ENCODE results near the gene PTGIR.

PTGIR gene, protein sequence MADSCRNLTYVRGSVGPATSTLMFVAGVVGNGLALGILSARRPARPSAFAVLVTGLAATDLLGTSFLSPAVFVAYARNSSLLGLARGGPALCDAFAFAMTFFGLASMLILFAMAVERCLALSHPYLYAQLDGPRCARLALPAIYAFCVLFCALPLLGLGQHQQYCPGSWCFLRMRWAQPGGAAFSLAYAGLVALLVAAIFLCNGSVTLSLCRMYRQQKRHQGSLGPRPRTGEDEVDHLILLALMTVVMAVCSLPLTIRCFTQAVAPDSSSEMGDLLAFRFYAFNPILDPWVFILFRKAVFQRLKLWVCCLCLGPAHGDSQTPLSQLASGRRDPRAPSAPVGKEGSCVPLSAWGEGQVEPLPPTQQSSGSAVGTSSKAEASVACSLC

DNA sequence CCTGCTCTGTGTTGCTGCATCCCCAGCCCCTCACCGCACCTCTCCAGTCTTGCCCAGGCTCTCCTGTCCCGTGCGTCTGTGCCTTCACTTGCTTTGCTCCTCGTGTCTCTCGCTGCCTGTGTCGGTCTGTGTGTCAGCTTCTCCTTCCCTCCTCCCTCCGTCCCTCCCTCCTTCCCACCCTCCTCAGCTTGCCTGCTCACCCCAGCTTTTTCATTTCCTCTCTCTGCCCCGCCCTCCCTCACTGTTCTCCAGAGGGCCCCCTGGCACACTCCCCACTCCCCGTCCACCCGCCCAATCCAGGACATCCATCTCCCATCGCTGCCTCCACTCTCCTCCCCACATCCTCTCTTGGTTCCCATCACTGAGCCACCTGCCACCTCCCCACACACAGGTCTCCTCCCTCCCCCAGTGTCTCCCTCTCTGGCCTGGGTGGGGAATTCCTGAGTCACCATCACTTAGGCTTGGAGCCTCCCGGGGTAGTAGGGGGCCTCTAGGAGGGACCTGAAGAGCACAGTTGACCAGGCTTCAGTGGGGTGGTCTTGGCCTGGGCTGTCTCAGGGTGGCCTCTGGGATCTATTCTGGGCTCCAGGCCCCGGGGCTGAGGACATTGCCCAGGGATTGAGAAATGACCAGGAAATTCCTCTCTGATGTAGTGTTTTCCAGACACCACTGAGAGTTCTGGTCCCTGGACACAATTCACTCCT lies at the start of gene PTGIR:
TSS of gene PTGIR (minus strand) at position 132 of the 704 bp plus-strand sequence. CDS start 864 bp downstream, outside the sequence.
- DNase-seq: no peak

DNA sequence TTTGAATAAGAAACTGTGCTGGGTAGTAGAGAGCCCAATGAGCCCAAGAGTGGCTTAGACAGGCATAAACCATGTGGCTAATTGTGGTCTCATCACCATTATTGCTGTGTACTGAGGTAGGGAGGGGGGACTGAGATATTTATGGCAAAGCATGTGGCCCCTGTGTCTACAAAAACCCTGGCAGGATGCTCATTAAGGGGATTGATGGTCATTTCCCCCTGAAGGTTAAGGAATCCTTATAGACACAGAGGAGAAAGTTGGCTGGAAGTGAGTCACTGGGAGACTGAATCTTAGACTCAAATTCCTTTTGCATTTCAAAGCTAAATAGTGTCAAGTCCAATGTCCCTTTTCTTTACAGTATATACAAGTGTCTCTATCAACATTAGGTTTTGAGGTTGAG lies 45.9 kb upstream of the PTGIR start:
- DNase-seq: no peak

DNA sequence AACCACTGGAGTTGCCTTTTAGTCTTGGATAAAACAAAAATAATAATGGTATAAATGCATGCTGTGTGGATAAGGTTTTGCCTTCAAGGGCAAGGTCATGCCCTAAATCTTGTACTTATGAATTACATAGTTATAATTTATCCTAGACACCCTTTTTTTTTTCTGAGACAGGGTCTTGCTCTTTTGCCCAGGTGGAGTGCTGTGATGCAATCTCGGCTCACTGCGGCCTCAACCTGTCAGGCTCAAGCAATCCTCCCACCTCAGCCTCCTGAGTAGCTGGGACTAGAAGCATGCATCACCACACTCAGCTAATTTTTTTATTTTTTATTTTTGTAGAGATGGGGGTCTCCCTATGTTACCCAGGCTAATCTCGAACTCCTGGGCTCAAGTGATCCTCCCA lies 43.8 kb upstream of the PTGIR start:
- no peak for DNase-seq

DNA sequence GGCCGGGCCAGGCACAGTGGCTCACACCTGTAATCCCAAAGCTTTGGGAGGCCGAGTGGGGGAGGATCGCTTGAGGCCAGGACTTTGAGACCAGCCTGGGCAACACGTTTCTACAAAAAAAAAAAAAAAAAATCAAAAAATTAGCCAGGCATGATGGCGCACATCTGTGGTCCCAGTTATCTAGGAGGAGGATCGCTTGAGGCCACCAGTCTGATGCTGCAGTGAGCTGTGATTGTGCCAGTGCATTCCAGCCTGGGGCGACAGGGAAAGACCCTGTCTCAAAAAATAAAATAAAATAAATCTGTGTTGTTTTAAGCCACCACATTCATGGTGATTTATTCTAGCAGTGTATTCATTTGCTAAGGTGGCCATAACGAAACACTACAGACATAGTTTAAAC lies 40.2 kb upstream of the PTGIR start:
- no peak for DNase-seq

DNA sequence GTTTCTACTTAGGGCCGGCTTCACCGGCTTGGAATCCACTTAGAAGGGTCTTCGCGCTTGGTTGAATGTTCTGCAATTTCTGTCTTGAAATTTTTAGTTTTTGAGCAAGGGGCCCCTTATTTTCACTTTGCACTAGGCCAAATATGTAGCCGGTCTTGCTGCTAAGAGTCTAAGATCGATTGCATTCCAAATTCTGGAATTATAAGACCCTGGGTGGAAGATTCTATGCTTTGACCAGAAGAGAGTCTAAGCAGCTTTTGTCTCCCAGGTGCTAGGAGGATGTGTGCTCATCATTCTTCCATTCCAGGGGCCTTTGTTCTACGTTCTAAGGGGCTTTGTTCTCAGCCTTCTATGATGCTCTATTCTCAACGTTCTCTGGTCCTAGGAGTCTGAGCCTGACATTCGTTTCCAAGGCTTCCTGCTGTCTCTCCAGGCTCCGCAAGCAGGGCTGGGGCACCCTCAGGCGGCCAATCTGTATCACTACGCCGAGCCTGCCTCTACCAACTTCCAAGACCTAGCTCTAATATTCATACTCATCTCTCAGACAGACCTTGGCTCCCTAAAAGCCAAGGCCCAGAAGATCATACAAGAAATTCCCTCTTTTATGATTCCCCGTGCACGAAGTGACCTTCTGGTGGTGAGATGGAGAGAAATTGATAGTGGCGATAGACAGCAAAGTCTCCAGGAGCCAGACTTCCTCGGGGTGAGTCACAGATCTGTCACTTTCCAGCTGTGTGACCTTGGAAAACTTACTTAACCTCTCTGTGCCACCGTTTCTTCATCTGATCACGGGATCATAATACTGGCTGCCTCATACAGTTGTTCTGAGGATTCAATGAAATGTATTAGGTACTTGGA lies 37.1 kb upstream of the PTGIR start:
- peak; percentile 81 to 82 for DNase-seq

DNA sequence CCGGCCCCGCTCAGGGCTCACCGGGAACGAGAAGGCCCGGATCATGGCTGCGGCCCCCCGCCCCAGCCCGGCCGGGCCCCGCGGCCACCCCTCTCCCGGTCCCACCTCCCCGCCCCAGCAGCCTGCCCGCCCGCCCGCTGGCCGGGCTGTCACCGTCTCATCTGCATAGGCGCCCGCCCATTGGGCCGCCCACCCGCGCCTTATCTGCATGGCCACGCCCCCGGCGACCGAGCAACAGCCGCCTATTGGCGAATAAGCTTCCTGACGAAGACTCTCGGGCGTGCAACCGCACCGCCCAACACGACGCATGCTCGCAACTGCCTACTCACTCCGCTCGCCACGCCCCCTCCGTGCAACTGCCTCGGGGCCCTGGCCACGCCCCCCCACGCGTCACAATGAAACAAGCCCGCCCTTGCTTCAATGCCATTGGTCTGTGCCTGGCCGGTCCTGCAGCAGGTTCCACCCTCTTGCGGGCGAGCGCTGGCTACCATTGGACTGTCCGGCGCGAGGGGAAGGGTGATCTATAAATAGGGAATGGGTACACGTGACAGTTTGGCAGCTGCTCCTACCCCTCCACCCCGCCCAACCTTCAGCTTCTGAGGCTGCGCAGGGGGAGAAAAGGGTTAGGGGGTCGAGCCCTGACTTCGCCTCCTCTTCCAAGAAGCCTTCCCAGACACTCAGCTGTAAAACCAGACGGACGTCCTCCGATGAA lies 36.3 kb upstream of the PTGIR start, which contains the start of gene DACT3:
TSS of gene DACT3 (minus strand) at position 163 of the 712 bp plus-strand sequence. CDS start at position 45, 118 bp downstream.
- DNase-seq: peak; percentile 100

DNA sequence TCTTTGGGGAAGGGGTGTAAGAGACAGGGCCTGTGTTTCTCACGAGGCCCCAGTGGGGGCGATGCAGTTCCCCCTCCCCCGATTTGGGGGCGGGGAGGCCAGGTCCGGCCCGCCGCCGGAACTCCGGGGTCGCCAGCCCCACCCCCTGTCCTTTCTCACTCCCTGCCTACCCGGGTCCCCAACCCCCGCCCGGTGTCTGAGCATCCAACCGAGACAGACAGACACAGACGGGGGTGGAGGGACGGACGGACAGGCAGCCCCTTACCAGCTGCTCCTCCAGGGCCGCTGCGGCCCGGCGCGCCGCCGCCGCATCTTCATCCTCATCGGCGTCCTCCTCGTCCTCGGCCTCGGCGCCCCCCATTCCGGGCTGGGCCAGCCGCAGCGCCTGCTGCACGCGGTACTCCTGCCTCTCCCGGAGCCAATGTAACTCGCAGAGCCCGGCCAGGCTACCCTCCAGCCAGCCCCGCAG lies 35.7 kb upstream of the PTGIR start:
- peak in 1 of 2 donors; percentile 21 for DNase-seq

DNA sequence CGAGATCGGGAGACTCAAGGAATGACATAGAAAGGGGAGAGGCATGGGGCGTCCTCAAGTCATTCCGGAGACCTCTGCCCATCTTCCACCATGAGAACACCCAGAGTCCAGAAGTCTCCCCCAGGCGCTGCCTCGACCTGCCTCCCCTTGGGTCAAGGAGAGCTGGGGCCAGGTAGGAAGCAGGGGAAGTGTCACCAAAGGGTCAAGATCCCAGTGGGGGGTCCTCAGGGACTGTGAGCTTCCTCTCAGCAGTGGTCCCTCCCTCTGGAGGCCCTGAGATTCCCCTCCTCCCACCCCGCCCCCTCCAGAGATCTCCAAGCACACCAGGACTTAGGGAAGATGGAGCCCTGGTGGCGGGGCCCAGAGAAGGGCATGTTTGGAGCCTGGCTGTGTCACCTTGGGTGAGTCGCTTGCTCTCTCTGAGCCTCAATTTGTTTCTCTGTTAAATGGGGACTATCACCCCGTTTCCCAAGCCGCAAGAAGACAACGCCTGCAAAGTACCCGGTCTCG lies 35.2 kb upstream of the PTGIR start:
- no peak for DNase-seq

DNA sequence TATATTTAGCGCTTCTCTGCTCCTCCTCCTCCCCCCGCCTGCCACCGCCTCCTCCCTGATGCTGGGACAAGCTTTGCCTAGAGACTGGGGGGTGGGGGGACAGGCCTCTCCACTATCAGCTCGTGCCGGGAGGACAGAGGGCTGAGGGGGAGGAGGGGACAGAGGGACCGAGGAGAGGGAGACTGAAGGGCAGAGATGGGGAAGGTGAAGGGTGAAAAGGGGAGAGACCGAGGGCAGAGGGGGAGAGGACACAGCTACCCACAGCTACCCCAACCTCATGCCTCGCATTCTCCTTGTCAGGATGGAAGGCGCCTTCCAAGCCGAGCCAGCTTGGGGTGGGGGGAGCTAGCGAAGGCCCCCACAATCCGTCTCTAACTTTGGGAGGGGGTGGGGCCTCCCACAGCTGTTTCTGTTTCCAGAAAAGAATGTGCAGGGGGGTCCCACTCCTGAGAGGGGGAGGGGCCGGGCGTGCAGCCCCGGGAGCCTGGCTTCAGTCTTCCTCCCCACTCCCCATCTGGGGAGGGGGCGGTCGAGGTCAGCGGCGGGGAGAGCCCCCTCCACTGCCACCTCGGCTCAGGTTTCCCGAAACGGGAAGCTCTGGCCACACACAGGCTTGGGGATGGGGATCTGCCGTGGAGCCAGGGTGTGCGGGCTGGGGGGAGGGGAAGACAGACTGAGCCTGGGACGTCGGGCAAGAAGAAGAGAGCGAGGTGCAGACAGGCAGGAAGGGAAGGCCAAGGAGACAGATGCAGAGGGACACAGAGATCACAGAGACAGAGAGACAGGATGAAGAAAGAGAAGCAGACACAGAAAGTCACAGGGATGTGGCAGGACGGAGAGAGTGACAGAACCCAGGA lies 34.5 kb upstream of the PTGIR start:
- DNase-seq: no peak

DNA sequence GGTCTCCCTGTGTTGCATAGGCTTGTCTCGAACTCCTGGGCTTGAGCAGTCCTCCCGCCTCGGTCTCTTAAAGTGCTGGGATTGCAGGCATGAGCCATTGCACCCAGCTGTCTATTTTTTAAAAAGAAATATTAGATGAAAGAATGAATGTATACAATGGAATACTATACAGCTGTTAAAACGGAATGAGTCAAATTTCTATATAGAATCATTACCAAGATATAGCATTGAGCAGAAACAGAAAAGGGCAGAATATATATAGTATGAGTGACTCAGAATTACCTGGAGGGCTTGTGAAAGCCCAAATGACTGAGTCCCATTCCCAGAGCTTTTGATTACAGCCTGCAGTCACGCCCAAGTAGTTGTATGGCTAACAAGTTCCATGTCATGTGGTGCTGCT lies 31.7 kb upstream of the PTGIR start:
- no peak for DNase-seq

DNA sequence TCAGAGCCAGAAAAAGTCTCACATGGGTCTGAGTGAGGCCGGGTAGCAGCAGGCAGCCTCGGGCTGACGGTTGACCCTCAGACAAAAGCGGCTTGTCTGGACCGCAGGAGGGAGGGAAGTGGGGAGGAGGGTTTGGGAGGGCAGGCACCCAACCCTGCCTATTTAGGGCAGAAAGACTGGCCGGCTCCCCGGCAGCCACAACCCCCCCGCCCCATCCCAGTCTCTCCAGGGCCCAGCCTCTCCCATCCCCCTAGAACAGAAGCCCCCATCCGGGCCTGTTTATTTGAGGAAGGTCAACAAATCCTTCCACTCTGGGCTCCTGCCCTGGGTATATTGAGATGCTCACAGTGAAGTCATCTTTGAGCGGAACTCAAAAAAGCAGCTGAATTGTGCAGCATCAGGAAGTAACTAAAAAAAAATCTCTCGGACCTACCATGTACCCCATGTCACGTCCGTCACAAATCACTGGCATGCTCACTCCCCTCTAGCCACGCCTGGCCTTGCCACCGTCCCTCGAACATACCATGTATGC lies 29.8 kb upstream of the PTGIR start:
- DNase-seq: no peak

DNA sequence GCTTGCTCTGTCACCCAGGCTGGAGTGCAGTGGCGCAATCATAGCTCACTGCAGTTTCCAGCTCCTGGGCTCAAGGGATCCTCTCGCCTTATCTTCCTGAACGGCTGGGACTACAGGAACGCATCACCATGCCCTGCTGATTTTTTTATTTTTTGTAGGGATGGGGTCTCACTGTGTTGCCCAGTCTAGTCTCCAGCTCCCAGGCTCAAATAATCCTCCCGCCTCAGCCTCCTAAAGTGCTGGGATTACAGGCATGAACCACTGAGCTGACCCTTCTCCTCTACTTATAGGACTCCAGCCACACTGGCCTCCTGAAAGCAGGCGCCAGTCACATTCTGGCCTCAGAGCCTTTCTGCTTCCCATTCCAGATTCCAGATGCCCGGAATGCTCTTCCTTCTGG lies 25.6 kb upstream of the PTGIR start:
- no peak for DNase-seq

DNA sequence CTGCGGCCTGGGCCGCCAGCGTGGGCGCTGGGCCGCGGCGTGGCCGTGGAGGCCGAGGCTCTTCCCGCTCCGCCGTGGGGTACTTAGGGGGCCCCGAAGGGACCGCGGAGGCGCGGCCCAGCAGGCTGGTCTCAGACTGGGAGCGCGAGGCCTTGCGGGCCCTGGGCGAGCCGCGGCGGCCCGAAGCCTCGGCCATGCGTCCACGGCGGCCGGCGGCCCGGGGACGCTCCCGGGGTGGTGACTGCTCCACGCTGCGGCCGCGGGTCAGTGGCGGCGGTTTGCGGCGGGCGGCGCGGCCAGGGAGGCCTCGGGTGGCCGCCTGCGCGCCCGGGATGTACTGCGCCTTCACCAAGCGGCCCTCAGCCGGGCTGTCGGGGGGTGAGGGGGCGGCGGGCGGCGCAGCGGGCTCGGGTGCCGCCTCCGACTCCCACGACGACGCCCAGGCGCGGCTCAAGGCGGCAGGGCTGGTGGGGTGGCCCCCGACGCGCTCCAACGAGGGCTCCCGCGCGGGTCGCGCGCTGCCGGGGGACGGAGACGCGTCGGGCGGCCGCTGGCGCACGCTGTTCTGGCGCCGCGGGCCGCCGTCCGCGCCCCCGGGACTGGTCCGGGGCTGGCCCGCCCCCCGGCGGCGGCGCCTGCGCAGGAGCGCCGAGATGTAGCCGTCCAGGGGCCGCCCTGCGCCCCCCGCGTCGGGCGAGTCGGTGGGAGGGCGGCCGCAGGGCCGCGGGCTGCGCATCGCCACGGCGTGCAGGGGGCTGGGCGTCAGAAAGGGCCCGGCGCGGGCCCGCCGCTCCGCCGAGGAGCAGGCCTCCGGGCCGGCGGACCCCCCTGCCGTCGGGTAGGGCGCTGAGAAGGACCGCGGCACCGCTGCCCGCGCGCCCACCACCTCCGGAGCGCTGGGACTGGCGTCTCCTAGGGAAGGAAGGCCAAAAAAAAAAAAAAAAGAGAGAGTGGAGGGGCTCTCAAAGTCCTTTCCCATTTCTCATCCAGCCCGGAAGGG lies 24.4 kb upstream of the PTGIR start:
- no peak for DNase-seq

DNA sequence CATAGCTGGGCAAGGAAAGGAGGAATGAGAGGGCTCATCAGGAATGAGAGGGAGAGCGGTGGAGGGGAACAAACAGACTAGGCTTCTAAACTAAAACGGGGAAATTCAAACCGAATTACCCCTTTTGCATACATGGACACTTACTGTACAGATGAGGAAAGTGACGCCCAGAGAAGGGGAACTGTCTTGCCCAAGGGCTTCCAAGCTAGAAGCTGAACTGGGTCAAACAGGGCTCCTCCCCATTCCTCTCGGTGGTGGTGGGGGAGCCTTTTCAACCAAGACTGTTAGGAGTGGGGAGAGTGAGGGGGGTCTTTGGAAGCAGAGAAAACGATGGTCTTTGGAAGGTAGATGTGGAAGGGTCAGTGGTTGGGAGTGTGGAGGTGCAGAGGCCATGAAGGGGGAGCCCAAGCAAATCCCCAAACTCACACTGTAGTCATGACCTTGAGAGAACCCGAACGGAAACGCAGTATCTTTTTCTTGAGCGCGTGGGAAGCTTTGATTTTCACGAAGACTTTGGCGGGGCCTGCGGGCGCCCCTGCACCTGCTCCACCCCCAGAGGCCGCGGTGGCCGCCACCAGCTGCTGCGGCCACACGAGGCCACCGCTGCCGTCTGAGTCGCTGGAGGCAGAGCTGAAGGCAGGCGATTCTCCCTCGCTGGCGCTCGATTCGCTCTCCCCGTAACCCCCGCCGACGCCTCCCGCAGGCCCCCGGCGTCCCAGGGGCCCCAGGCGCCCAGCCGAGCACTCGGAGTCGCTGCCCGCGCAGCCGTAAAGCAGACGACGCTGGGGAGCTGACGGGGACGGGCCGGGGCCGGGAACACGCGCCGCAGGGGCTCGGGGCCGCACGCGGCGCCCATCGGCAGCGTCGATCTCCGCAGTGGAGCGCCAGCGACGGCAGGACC lies 23.4 kb upstream of the PTGIR start:
- DNase-seq: no peak

DNA sequence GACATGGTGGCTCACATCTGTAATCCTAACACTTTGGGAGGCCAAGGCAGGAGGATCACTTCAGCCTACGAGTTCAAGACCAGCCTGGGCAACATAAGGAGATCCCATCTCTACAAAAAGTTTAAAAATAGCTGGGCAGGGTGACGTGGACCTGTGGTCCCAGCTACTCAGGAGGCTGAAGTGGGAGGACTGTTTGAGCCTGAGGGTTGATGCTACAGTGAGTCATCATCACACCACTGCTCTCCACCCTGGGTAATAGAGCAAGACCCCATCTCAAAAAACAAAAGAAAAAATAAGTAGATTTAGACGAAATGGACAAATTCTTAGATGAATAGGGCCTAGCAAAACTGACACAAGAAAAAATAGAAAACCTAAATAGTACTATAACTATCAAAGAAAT lies 21.5 kb upstream of the PTGIR start:
- no peak for DNase-seq

DNA sequence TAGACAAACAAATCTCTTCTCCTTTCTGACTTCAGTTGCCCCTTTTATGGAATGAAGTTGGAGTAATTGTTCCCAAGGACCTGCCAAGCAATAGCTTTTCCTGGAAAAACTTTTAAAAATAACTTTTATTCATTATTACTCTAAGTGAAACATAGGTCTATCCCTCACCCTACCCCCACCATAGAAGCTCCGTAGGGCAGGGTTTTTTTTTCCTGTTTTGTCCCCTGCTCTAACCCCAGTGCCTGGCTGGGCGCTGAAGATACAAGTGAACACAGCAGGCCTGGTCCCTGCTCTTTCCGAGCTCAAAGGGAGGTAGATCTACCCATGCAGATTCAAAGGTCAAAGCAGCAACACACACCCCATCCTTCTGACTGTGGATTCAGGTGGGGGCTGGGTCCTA lies 19.8 kb upstream of the PTGIR start:
- DNase-seq: no peak

DNA sequence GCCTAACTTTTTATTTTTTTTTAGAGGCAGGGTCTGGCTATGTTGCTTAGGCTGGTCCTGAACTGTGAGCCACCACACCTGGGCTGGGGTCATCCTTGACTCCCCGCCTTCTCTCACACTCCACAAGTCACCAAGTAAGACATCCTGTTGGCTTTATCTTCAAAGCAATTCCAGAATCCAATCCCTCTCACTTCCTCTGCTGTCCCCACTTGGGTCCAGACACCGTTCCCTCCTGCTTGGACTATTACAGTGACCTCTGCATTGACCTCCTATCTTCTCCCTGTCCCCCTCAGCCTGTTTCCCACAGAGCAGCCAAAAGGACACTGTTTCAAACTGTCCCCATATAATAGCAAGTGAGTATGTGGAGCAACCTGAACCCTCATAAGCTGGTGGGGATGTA lies 15.8 kb upstream of the PTGIR start:
- DNase-seq: no peak

DNA sequence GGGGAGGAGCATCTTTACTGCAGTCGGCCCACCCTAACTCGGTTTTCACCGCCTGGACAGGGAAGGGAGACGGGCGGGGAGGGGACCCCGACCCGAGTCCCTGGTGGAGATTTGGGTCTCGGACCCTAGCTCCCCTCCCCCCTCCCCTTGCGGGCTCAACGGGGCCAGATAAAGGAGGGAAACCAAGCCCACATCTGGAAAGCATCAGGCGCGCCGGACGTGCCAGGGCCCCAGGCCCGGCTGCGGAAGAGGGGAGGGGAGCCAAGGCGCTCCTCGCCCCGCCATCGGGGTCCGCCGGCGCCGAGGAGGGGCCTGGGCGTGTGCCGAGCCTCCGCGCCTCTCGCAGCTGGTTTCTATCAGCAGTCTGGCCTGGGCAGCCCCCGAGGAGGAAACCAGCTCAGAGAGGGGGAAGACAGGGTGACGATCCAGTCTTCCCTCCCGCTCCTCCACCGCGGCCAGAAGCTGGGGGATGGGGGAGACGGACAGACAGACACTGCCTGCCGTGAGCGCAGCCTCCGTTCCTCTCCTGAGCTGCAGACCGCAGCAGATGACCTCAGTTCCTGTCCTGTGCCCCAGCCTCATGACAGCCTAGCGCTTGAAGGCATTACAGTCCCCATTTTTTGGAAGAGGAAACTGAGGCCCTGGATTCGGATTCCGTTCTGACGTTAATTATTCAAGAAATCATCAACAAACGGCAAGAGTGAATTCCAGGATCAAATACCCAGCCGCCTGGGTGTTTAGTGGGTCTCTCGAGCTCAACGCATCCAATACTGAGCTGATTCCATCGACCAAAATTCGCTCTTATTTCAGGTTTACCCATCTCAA lies 14.7 kb upstream of the PTGIR start:
- peak; percentile 38 to 49 for DNase-seq
